ENCODE measurements around the gene ZSCAN5B.

Gene ZSCAN5B

GRCh38 chr19:56144831-56145230 lies 52.8 kb downstream of the ZSCAN5B start:
- no peak for DNase-seq (ENCODE audit: low read depth)

DNA sequence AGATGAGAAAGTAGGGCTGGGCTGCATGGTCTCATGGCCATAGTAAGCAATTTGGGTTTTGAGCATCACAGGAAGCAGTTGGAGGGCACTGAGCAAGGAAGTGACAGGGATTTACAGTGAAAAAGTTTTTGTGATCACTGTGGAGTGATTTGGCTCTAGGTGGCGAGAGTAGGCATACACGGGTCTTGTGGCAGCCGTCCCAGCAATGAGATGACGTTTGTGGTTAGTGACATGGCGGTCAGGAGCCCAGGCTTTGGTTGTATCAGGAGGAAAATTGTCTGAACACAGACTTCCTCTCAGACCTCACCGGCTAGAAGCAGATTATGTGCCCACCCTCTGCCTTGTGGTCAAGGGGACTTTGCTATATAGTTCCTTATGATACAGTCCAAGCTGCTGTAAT lies 53.2 kb downstream of the ZSCAN5B start:
- DNase-seq (ENCODE audit: low read depth): no peak

GRCh38 chr19:56142897-56143434 lies 54.6 kb downstream of the ZSCAN5B start:
- no peak for DNase-seq (ENCODE audit: low read depth)

- no peak for DNase-seq (ENCODE audit: low read depth)
Measured at GRCh38 chr19:56142087-56142787, 55.3 kb downstream of the ZSCAN5B start.

DNA sequence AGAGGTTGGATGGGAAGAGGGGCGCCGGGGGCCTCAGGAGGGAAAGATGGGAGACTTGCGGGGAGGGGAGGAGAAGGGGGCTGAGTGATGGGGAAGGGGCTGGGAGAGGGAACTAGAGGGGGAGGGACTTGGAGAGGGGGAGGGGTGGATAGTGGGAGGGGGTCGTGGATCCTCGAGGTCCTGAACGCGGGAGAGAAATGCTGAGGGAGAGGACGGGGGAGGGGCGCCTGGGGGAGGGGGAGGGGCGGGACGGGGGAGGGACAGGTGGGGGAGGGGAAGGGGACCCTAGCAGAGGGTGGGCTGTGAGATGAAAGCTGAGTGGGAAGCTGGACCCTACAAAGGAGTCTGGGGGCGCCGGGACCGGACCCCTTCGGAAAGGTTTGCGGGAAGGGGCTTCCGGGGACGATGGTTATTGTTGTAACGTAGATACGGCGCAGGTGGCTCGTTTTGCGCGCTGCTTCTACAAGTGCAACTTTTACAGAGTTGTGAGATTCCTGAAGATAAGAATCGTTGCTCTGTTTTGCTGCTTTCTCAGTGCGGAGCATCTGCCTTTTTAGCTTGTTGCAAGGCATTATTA lies 56.1 kb downstream of the ZSCAN5B start:
- no peak for DNase-seq (ENCODE audit: low read depth)

DNA sequence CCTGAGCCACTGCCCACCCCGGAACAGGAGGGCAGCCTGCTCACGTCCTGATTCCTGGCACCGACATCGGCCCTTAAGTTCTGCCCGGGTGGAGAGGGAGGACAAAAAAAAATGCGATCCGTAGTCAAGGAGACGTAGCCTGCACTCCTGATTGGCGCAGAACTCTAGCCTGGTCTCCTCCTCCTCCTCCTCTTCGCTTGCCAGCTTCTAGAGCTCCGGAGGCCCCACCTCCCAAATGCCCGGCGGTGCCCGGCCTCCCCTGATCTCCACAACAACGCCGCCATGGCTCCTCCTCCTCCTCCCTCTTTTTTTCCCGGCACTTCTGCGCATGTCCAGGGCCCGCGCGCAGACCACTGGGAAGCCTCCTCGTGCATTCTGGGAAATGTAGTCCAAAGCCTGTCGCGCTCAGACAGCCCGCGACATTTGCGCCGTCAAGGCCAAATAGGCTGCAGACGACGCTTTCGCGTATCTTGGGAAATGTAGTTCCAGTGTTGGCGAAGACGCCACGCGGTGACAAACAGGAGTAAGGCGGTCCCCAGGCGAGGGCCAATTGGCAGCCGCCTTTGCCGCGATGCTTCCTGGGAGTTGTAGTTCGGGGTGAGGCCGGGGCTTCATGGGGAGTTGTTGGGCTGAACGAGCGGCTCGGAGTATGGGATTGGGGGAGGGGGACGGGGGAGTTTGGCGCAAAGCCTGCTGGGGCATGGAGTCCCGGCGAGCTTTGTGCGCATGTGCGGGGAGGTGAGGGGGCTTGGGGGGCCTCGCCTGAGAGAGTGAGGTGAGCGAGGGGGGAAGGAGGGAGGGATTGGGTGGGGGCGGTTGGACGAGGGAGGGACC lies 56.8 kb downstream of the ZSCAN5B start, which contains the start of gene ZNF444:
Gene ZNF444, plus strand, starts transcription at position 705 of the 834 bp plus-strand sequence. CDS start 5,625 bp downstream, outside the sequence.
- DNase-seq (ENCODE audit: low read depth): peak; percentile 98

DNA sequence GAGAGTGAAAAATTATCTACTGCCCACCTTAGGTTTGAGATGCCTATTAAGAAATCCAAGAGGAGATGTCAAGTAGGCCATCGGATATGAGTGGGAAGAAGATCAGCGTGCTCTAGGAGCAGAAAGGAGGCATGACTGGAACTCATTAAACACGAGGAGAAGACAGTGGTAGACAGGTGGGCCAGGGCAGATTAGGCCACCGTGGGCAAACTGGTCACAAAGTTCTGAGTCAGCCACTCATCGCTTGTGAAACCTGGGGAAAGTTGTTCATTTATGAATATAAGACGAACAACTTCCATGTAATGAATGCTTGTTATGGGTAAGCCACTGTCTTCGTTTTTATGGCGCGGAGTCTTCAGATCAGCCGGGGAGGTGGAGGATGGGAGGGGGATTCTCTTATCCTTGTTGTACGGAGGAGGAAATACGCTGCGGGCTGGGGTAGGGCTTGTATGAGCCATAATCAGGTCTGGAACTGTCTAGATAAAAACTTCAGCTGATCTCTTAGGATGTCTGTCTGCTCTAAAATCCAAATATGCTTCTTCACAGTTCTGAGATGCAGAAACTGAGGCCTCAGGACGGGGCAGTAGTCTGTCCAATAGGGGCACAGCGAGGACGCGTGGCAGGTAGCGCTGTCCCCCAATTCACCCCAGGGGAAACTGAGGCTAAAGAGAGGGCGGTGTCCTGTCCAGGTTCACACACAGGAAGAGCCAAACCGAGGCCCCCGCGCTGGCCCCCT lies 57.6 kb downstream of the ZSCAN5B start:
- DNase-seq (ENCODE audit: low read depth): no peak
